Glutamatergic neuron (in vitro differentiated cells): ENCODE data around the gene CLIC5. TPM values are rescaled to one million over a fixed set of nuclear protein-coding genes. Genes with fewer than 3 reads are reported as not detected.

Experiments used
- DNase-seq: peaks from one replicate; pipeline ENCODE4 v3.0.0; 2022
- H3K27ac Mint-ChIP-seq: one replicate; pipeline ENCODE4 v1.8.0; 2020; ENCODE audit warnings: mild to moderate bottlenecking, mixed read lengths, inconsistent platforms; ENCODE audit not compliant: unreplicated experiment
- H3K27me3 Mint-ChIP-seq: one replicate; pipeline ENCODE4 v1.8.0; 2020; ENCODE audit warnings: mild to moderate bottlenecking, moderate library complexity, mixed read lengths, inconsistent platforms; ENCODE audit not compliant: unreplicated experiment
- H3K36me3 Mint-ChIP-seq: one replicate; pipeline ENCODE4 v1.8.0; 2020; ENCODE audit warnings: mild to moderate bottlenecking, mixed read lengths, inconsistent platforms; ENCODE audit not compliant: unreplicated experiment
- H3K4me1 Mint-ChIP-seq: one replicate; pipeline ENCODE4 v1.8.0; 2020; ENCODE audit warnings: mild to moderate bottlenecking, low read depth, mixed read lengths, inconsistent platforms; ENCODE audit not compliant: unreplicated experiment
- H3K4me3 Mint-ChIP-seq: one replicate; pipeline ENCODE4 v1.8.0; 2020; ENCODE audit warnings: mild to moderate bottlenecking, mixed read lengths, inconsistent platforms; ENCODE audit not compliant: unreplicated experiment
- H3K9me3 Mint-ChIP-seq: one replicate; pipeline ENCODE4 v1.8.0; 2020; ENCODE audit warnings: mild to moderate bottlenecking, moderate library complexity, mixed read lengths, inconsistent platforms; ENCODE audit not compliant: unreplicated experiment
- total RNA-seq: library from RNA; stranded (reverse); fragmentation: NEBNext Ultra II Directional; extraction: Animal tissue kit (Norgen Biotek cat#: 25700); gene quantifications from one replicate; pipeline ENCODE4 v1.2.1, GENCODE V29; 2021; ENCODE audit not compliant: unreplicated experiment
- TF ChIP-seq, protein P1 (sequence below): fragments of 200-600 bp; sonication (generic); IDR thresholded peaks from one replicate; pipeline ENCODE4 v1.5.0; 2021; ENCODE audit not compliant: partially characterized antibody, unreplicated experiment

The CLIC5 gene
- total RNA-seq, 1 donor from 2014 or later, result not detected

GRCh38 chr6:45998524-45998923, 17.1 kb downstream of the CLIC5 start:
- Mint-ChIP-seq H3K36me3 (no peaks in the 10 kb centered on the region), H3K9me3 (no peaks in the 10 kb centered on the region), H3K4me1 (no peaks in the 10 kb centered on the region), H3K4me3 (no peak overlapping the region), H3K27me3 (no peaks in the 10 kb centered on the region), H3K27ac (no peak overlapping the region)
- TF ChIP-seq, protein P1, sequence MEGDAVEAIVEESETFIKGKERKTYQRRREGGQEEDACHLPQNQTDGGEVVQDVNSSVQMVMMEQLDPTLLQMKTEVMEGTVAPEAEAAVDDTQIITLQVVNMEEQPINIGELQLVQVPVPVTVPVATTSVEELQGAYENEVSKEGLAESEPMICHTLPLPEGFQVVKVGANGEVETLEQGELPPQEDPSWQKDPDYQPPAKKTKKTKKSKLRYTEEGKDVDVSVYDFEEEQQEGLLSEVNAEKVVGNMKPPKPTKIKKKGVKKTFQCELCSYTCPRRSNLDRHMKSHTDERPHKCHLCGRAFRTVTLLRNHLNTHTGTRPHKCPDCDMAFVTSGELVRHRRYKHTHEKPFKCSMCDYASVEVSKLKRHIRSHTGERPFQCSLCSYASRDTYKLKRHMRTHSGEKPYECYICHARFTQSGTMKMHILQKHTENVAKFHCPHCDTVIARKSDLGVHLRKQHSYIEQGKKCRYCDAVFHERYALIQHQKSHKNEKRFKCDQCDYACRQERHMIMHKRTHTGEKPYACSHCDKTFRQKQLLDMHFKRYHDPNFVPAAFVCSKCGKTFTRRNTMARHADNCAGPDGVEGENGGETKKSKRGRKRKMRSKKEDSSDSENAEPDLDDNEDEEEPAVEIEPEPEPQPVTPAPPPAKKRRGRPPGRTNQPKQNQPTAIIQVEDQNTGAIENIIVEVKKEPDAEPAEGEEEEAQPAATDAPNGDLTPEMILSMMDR, result no peak
- no peak for DNase-seq

DNA sequence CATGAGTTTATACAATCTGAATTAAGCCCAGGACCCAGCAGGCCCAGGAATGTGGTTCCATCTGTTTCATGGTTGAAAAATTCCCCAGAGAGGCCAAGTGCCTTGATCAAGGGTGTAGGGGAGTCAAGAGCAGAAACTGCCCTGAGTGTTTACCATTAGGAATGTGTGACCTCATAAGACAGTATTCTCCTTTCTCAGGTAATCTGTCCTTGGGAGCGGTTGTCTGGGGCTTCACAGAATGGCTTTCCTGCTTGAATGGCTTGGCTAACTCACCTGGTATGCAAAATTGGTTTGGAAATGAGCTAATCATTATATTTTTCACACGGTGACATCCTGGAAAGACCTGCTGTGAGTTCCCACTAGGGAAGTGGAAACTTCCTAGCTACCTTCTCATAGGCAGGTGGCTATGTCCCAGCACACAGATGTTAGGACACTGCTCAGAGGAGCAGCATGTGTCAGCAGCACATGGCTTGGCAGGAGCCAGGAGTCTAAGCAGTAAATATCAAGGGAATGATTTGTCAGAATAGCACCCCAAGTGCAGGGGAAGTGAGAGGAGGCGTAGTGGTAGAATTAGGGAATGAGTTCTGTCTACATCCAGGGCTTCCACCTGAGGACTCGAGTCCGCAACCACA, 17.7 kb downstream of the CLIC5 start:
- Mint-ChIP-seq H3K27ac (no peak overlapping the region), H3K9me3 (no peaks in the 10 kb centered on the region), H3K36me3 (no peaks in the 10 kb centered on the region), H3K27me3 (no peaks in the 10 kb centered on the region), H3K4me1 (no peaks in the 10 kb centered on the region), H3K4me3 (no peak overlapping the region)
- no peak for DNase-seq
- TF ChIP-seq, protein P1, result no peak

DNA sequence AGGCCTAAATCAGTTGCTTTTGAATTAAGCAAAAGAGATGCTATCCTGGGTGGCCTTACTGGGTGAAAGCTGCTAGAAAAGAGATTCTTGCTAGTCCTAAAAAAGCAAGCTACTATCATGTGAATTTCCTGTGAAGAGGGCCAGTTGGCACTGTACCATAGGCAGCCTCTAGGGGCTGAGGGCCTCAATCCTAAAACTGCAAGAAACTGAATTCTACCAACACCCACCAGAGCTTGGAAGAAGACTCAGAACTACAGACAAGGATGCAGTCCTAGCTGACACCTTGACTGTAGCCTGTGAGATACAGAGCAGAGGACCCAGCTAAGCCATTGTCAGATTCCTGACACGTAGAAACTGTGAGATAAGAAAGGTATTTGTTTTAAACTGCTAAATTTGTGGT, 24.5 kb downstream of the CLIC5 start:
- TF ChIP-seq, protein P1, result peak; percentile 34
- Mint-ChIP-seq H3K9me3 (no peaks in the 10 kb centered on the region), H3K4me3 (no peak overlapping the region), H3K4me1 (peaks cover 3% of the 10 kb centered on the region), H3K27me3 (no peaks in the 10 kb centered on the region), H3K36me3 (no peaks in the 10 kb centered on the region), H3K27ac (no peak overlapping the region)
- DNase-seq, result no peak

GRCh38 chr6:45990162-45990561, 25.5 kb downstream of the CLIC5 start:
- H3K27ac Mint-ChIP-seq, result no peak overlapping the region
- H3K36me3 Mint-ChIP-seq, result no peaks in the 10 kb centered on the region
- peaks cover 3% of the 10 kb centered on the region for H3K4me1 Mint-ChIP-seq
- H3K4me3 Mint-ChIP-seq, result no peak overlapping the region
- no peak for DNase-seq
- peaks cover 1% of the 10 kb centered on the region for H3K9me3 Mint-ChIP-seq
- TF ChIP-seq, protein P1, result no peak
- no peaks in the 10 kb centered on the region for H3K27me3 Mint-ChIP-seq

DNA sequence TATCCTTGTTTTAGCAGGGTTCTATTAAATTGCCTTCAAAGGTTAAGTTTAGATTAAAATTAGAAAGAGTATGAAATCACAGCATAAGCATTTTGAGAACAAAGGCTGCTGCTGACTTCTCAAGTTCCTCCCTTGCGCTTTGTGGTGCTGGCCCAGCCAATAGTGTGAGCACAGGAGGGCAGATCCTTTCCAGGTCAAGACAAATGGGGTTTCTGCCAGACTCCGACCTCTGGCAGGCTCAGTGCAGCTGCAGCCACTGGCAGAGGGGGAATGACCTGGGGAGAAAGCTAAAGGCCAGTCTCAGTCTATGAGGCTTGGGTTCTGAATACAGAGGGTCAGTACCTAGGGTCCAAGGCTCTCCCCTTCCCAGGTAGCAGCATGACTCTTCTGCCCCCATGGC, 27.0 kb downstream of the CLIC5 start:
- H3K27ac Mint-ChIP-seq, result no peak overlapping the region
- no peak for DNase-seq
- peaks cover 1% of the 10 kb centered on the region for H3K27me3 Mint-ChIP-seq
- peaks cover 3% of the 10 kb centered on the region for H3K4me1 Mint-ChIP-seq
- TF ChIP-seq, protein P1, result no peak
- H3K9me3 Mint-ChIP-seq, result peaks cover 1% of the 10 kb centered on the region
- H3K4me3 Mint-ChIP-seq, result no peak overlapping the region
- H3K36me3 Mint-ChIP-seq, result peaks cover 6% of the 10 kb centered on the region
